GM06990 (cell line): ENCODE measurements around the gene RER1.

Source experiments
- DNase-seq: peaks from one replicate; pipeline ENCODE4 v3.0.0-alpha.2; 2011; ENCODE audit not compliant: insufficient read length; ENCODE audit errors: extremely low read depth
- H3K27me3 ChIP-seq: replicated peaks from 2 replicates; pipeline ENCODE4 v1.6.0; 2011; ENCODE audit warnings: low read length; ENCODE audit not compliant: control insufficient read depth, insufficient read depth
- H3K36me3 ChIP-seq: 2 replicates; pipeline ENCODE4 v1.5.1; 2011; ENCODE audit warnings: low read length; ENCODE audit not compliant: control insufficient read depth, insufficient read depth
- H3K4me3 ChIP-seq: replicated peaks from 2 replicates; pipeline ENCODE4 v1.5.1; 2011; ENCODE audit warnings: low read depth, mild to moderate bottlenecking, control low read depth, low read length
- CTCF ChIP-seq: IDR thresholded peaks from 2 replicates; pipeline ENCODE4 v1.5.1; 2011; ENCODE audit warnings: low read length, control low read depth, mild to moderate bottlenecking, inconsistent platforms; ENCODE audit not compliant: insufficient read depth, poor library complexity, severe bottlenecking

RER1 gene

GRCh38 chr1:2449636-2450454, 58.2 kb downstream of the RER1 start:
- TF ChIP-seq CTCF: no peak
- no peaks in the 10 kb centered on the region for H3K36me3 ChIP-seq
- no peak for DNase-seq
- peaks cover 2% of the 10 kb centered on the region; the same call in 1 of the 2 replicates for H3K27me3 ChIP-seq
- H3K4me3 ChIP-seq: no peak overlapping the region

- Histone ChIP-seq H3K27me3 (no peaks in the 10 kb centered on the region), H3K36me3 (no peaks in the 10 kb centered on the region), H3K4me3 (no peak overlapping the region)
- DNase-seq: no peak
- TF ChIP-seq CTCF: no peak
Observed at GRCh38 chr1:2451741-2452140, 60.1 kb downstream of the RER1 start.

GRCh38 chr1:2452201-2452931, 60.7 kb downstream of the RER1 start:
- TF ChIP-seq CTCF: no peak
- no peak for DNase-seq
- Histone ChIP-seq H3K4me3 (no peak overlapping the region), H3K36me3 (no peaks in the 10 kb centered on the region), H3K27me3 (no peaks in the 10 kb centered on the region)

GRCh38 chr1:2452932-2453315, 61.3 kb downstream of the RER1 start:
- TF ChIP-seq CTCF: no peak
- DNase-seq: no peak
- no peaks in the 10 kb centered on the region for H3K27me3 ChIP-seq
- H3K36me3 ChIP-seq: no peaks in the 10 kb centered on the region
- H3K4me3 ChIP-seq: no peak overlapping the region

GRCh38 chr1:2454227-2454626, 62.6 kb downstream of the RER1 start:
- no peak for TF ChIP-seq CTCF
- Histone ChIP-seq H3K36me3 (no peaks in the 10 kb centered on the region), H3K4me3 (no peak overlapping the region), H3K27me3 (no peaks in the 10 kb centered on the region; the same call in 1 of the 2 replicates)
- DNase-seq: no peak
